Measurements from ENCODE around the gene PCBD1.

The PCBD1 gene

GRCh38 chr10:70932392-70933196 lies 44.2 kb upstream of the PCBD1 start:
- H3K4me3 ChIP-seq (replicated peaks; ENCODE audit: low read depth, low read length) = no peak overlapping the region
- no peak for TF ChIP-seq CTCF (IDR thresholded peaks at IDR 0.05; ENCODE audit: low read length, missing control alignments)
- no peak for DNase-seq (ENCODE audit: low read depth)

GRCh38 chr10:70931168-70931815 lies 42.9 kb upstream of the PCBD1 start:
- peak; percentile 14 for DNase-seq (ENCODE audit: low read depth)
- no peak for TF ChIP-seq CTCF (IDR thresholded peaks at IDR 0.05; ENCODE audit: low read length, missing control alignments)
- no peak overlapping the region for H3K4me3 ChIP-seq (replicated peaks; ENCODE audit: low read depth, low read length)

GRCh38 chr10:70930263-70931000 lies 42.1 kb upstream of the PCBD1 start:
- no peak for TF ChIP-seq CTCF (IDR thresholded peaks at IDR 0.05; ENCODE audit: low read length, missing control alignments)
- no peak overlapping the region for H3K4me3 ChIP-seq (replicated peaks; ENCODE audit: low read depth, low read length)
- DNase-seq (ENCODE audit: low read depth) = no peak

- no peak for TF ChIP-seq CTCF (IDR thresholded peaks at IDR 0.05; ENCODE audit: low read length, missing control alignments)
- DNase-seq (ENCODE audit: low read depth) = no peak
- H3K4me3 ChIP-seq (replicated peaks; ENCODE audit: low read depth, low read length) = no peak overlapping the region
Measured at GRCh38 chr10:70928140-70928539, 39.8 kb upstream of the PCBD1 start.

GRCh38 chr10:70927189-70927943 lies 39.0 kb upstream of the PCBD1 start:
- no peak for TF ChIP-seq CTCF (IDR thresholded peaks at IDR 0.05; ENCODE audit: low read length, missing control alignments)
- peak; percentile 25 for DNase-seq (ENCODE audit: low read depth)
- H3K4me3 ChIP-seq (replicated peaks; ENCODE audit: low read depth, low read length) = no peak overlapping the region

GRCh38 chr10:70926226-70927000 lies 38.0 kb upstream of the PCBD1 start:
- DNase-seq (ENCODE audit: low read depth) = no peak
- no peak for TF ChIP-seq CTCF (IDR thresholded peaks at IDR 0.05; ENCODE audit: low read length, missing control alignments)
- no peak overlapping the region for H3K4me3 ChIP-seq (replicated peaks; ENCODE audit: low read depth, low read length)
